IgD-negative memory B cell (primary cell): ENCODE data around the gene BPGM. TPM values are rescaled to one million over a fixed set of nuclear protein-coding genes. Genes with fewer than 3 reads are reported as not detected.

ENCODE experiments used
- H3K27ac Mint-ChIP-seq, 3 donors: one replicate each; pipeline ENCODE4 v1.8.0; 2020 to 2022; ENCODE audit warnings: mild to moderate bottlenecking in 3 of 3, mixed read lengths in 3 of 3, moderate library complexity in 1 of 3
- H3K27me3 Mint-ChIP-seq: one replicate; pipeline ENCODE4 v1.8.0; 2021; ENCODE audit warnings: mixed read lengths
- H3K36me3 Mint-ChIP-seq: one replicate; pipeline ENCODE4 v1.8.0; 2020; ENCODE audit warnings: mild to moderate bottlenecking, mixed read lengths
- H3K4me1 Mint-ChIP-seq, 3 donors: one replicate each; pipeline ENCODE4 v1.8.0; 2020 to 2022; ENCODE audit warnings: mixed read lengths in 3 of 3, mild to moderate bottlenecking in 1 of 3
- H3K4me3 Mint-ChIP-seq, 4 donors: one replicate each; pipeline ENCODE4 v1.8.0; 2020 to 2022; ENCODE audit warnings: mild to moderate bottlenecking in 4 of 4, mixed read lengths in 4 of 4, moderate library complexity in 3 of 4
- H3K9me3 Mint-ChIP-seq, 3 donors: one replicate each; pipeline ENCODE4 v1.8.0; 2020 to 2021; ENCODE audit warnings: mixed read lengths in 3 of 3, mild to moderate bottlenecking in 1 of 3
- polyA plus RNA-seq: library from polyadenylated mRNA; unstranded; fragments of 300-500 nt; fragmentation: Illumina TruSeq; gene quantifications from one replicate; pipeline ENCODE4 v1.2.3, GENCODE V29; 2021

The BPGM gene
- 21.4 TPM for polyA plus RNA-seq

- Mint-ChIP-seq H3K4me1 (peaks cover 9 to 14% (median 10%) of the 10 kb centered on the region in 3 donors), H3K4me3 (no peak within 1 kb of the TSS), H3K36me3 (peaks cover 4% of the 10 kb centered on the region), H3K27ac (no peak within 1 kb of the TSS), H3K27me3 (no peaks in the 10 kb centered on the region), H3K9me3 (peaks cover 0 to 5% (median 0%) of the 10 kb centered on the region in 3 donors)
Observed at GRCh38 chr7:134646425-134647305, at the start of gene BPGM. Gene BPGM, plus strand, starts transcription at chr7:134646853. Its CDS starts 14,655 bp downstream, at chr7:134661508.

GRCh38 chr7:134599371-134599770 lies 47.3 kb upstream of the BPGM start:
- no peaks in the 10 kb centered on the region for H3K36me3 Mint-ChIP-seq
- no peaks in the 10 kb centered on the region for H3K4me1 Mint-ChIP-seq
- H3K9me3 Mint-ChIP-seq: peaks cover 7 to 11% (median 10%) of the 10 kb centered on the region in 3 donors
- peaks cover 7% of the 10 kb centered on the region for H3K27me3 Mint-ChIP-seq
- H3K27ac Mint-ChIP-seq: no peak overlapping the region
- H3K4me3 Mint-ChIP-seq: no peak overlapping the region

GRCh38 chr7:134601459-134601858 lies 45.2 kb upstream of the BPGM start:
- Mint-ChIP-seq H3K27me3 (peaks cover 9% of the 10 kb centered on the region), H3K9me3 (peaks cover 6 to 8% (median 7%) of the 10 kb centered on the region in 3 donors)

GRCh38 chr7:134602881-134603451 lies 43.7 kb upstream of the BPGM start:
- Mint-ChIP-seq H3K27ac (no peak overlapping the region), H3K4me3 (no peak overlapping the region), H3K27me3 (peaks cover 9% of the 10 kb centered on the region), H3K36me3 (no peaks in the 10 kb centered on the region), H3K4me1 (peaks cover 0 to 6% (median 2%) of the 10 kb centered on the region in 3 donors), H3K9me3 (peaks cover 4 to 7% (median 6%) of the 10 kb centered on the region in 3 donors)

More at GRCh38 chr7:134601459-134601858, 45.2 kb upstream of the BPGM start:
- Mint-ChIP-seq H3K36me3 (no peaks in the 10 kb centered on the region), H3K4me3 (no peak overlapping the region), H3K27ac (no peak overlapping the region), H3K4me1 (peaks cover 0 to 2% (median 1%) of the 10 kb centered on the region in 3 donors)

- no peak overlapping the region for H3K27ac Mint-ChIP-seq
- H3K36me3 Mint-ChIP-seq: no peaks in the 10 kb centered on the region
- peaks cover 8% of the 10 kb centered on the region for H3K27me3 Mint-ChIP-seq
- peaks cover 0 to 6% (median 2%) of the 10 kb centered on the region in 3 donors for H3K4me1 Mint-ChIP-seq
- H3K4me3 Mint-ChIP-seq: peak overlapping the region in 2 of 4 donors; percentile 13 to 39
- H3K9me3 Mint-ChIP-seq: no peaks in the 10 kb centered on the region
Observed at GRCh38 chr7:134605978-134606923, 40.4 kb upstream of the BPGM start.

GRCh38 chr7:134611611-134612151 lies 35.0 kb upstream of the BPGM start:
- no peak overlapping the region for H3K4me3 Mint-ChIP-seq
- no peak overlapping the region for H3K27ac Mint-ChIP-seq
- H3K36me3 Mint-ChIP-seq: no peaks in the 10 kb centered on the region
- H3K27me3 Mint-ChIP-seq: peaks cover 11% of the 10 kb centered on the region
- H3K4me1 Mint-ChIP-seq: peaks cover 0 to 2% (median 0%) of the 10 kb centered on the region in 3 donors
- peaks cover 0 to 3% (median 0%) of the 10 kb centered on the region in 3 donors for H3K9me3 Mint-ChIP-seq

GRCh38 chr7:134612197-134612596 lies 34.5 kb upstream of the BPGM start:
- Mint-ChIP-seq H3K27me3 (peaks cover 11% of the 10 kb centered on the region), H3K4me1 (peaks cover 0 to 1% (median 0%) of the 10 kb centered on the region in 3 donors), H3K36me3 (no peaks in the 10 kb centered on the region), H3K27ac (no peak overlapping the region), H3K9me3 (peaks cover 0 to 3% (median 0%) of the 10 kb centered on the region in 3 donors), H3K4me3 (no peak overlapping the region)

GRCh38 chr7:134613623-134614347 lies 32.9 kb upstream of the BPGM start:
- Mint-ChIP-seq H3K4me3 (no peak overlapping the region), H3K4me1 (no peaks in the 10 kb centered on the region), H3K27me3 (peaks cover 14% of the 10 kb centered on the region), H3K36me3 (no peaks in the 10 kb centered on the region), H3K9me3 (peaks cover 0 to 3% (median 0%) of the 10 kb centered on the region in 3 donors), H3K27ac (no peak overlapping the region)

GRCh38 chr7:134616611-134617010 lies 30.0 kb upstream of the BPGM start:
- Mint-ChIP-seq H3K36me3 (no peaks in the 10 kb centered on the region), H3K4me3 (no peak overlapping the region), H3K27ac (no peak overlapping the region), H3K4me1 (no peaks in the 10 kb centered on the region), H3K27me3 (peaks cover 18% of the 10 kb centered on the region), H3K9me3 (peaks cover 0 to 3% (median 0%) of the 10 kb centered on the region in 3 donors)

GRCh38 chr7:134618756-134619530 lies 27.7 kb upstream of the BPGM start:
- H3K36me3 Mint-ChIP-seq: no peaks in the 10 kb centered on the region
- H3K4me3 Mint-ChIP-seq: no peak overlapping the region
- H3K27ac Mint-ChIP-seq: no peak overlapping the region
- no peaks in the 10 kb centered on the region for H3K4me1 Mint-ChIP-seq
- no peaks in the 10 kb centered on the region for H3K9me3 Mint-ChIP-seq
- peaks cover 15% of the 10 kb centered on the region for H3K27me3 Mint-ChIP-seq

GRCh38 chr7:134619627-134620331 lies 26.9 kb upstream of the BPGM start:
- no peaks in the 10 kb centered on the region for H3K9me3 Mint-ChIP-seq
- peaks cover 18% of the 10 kb centered on the region for H3K27me3 Mint-ChIP-seq
- peaks cover 2% of the 10 kb centered on the region for H3K36me3 Mint-ChIP-seq
- no peak overlapping the region for H3K4me3 Mint-ChIP-seq
- H3K27ac Mint-ChIP-seq: no peak overlapping the region
- no peaks in the 10 kb centered on the region for H3K4me1 Mint-ChIP-seq

GRCh38 chr7:134622303-134622995 lies 24.2 kb upstream of the BPGM start:
- H3K4me3 Mint-ChIP-seq: no peak overlapping the region
- H3K4me1 Mint-ChIP-seq: no peaks in the 10 kb centered on the region
- H3K27me3 Mint-ChIP-seq: peaks cover 15% of the 10 kb centered on the region
- no peaks in the 10 kb centered on the region for H3K9me3 Mint-ChIP-seq
- peaks cover 2% of the 10 kb centered on the region for H3K36me3 Mint-ChIP-seq
- H3K27ac Mint-ChIP-seq: no peak overlapping the region
